GM23338 (cell line): Measurements from ENCODE around the gene TEKT3.

Experiments used
- CREB1 ChIP-seq: fragments of 250-450 bp; sonication (Bioruptor Pico); IDR thresholded peaks from 2 replicates; pipeline ENCODE4 v1.5.0; 2020; ENCODE audit warnings: low read depth, mild to moderate bottlenecking, moderate library complexity
- CTCF ChIP-seq, 2 experiments: fragments of 200-600 bp in 1 of 2; sonication (generic) in 1 of 2; conservative IDR thresholded peaks; 2 replicates each; pipeline versions ENCODE4 v1.5.1 to v1.6.1; 2016 to 2017; ENCODE audit warnings: antibody characterized with exemption in 2 of 2, low read depth in 2 of 2, mild to moderate bottlenecking in 2 of 2, moderate library complexity in 1 of 2
- ETS1 ChIP-seq: IDR thresholded peaks from 2 replicates; pipeline ENCODE4 v1.6.1; 2016; ENCODE audit warnings: antibody characterized with exemption
- EZH2 ChIP-seq: fragments of 200-600 bp; sonication (generic); IDR thresholded peaks from one replicate; pipeline ENCODE4 v1.8.0; 2017; ENCODE audit warnings: antibody characterized with exemption, mild to moderate bottlenecking, low read depth; ENCODE audit not compliant: unreplicated experiment
- EZH2phosphoT487 ChIP-seq: fragments of 200-600 bp; sonication (generic); IDR thresholded peaks from one replicate; pipeline ENCODE4 v1.8.1; 2018; ENCODE audit warnings: antibody characterized with exemption; ENCODE audit not compliant: unreplicated experiment
- JUNB ChIP-seq: IDR thresholded peaks from one replicate; pipeline ENCODE4 v1.6.1; 2016; ENCODE audit warnings: antibody characterized with exemption; ENCODE audit not compliant: unreplicated experiment
- NANOG ChIP-seq: IDR thresholded peaks from 2 replicates; pipeline ENCODE4 v1.6.1; 2016; ENCODE audit warnings: antibody characterized with exemption, borderline replicate concordance
- POLR2AphosphoS5 ChIP-seq: IDR thresholded peaks from 2 replicates; pipeline ENCODE4 v1.6.1; 2016; ENCODE audit warnings: antibody characterized with exemption, low read depth
- STAT1 ChIP-seq: IDR thresholded peaks from one replicate; pipeline ENCODE4 v1.6.1; 2016; ENCODE audit warnings: antibody characterized with exemption; ENCODE audit not compliant: unreplicated experiment
- ZNF114 ChIP-seq: fragments of 250-450 bp; sonication (Bioruptor Pico); IDR thresholded peaks from 2 replicates; pipeline ENCODE4 v1.5.0; 2020; ENCODE audit warnings: mild to moderate bottlenecking, moderate library complexity
- ZNF331 ChIP-seq: fragments of 250-450 bp; sonication (Bioruptor Pico); IDR thresholded peaks from 2 replicates; pipeline ENCODE4 v1.5.0; 2020; ENCODE audit warnings: low read depth, mild to moderate bottlenecking, moderate library complexity
- ZNF462 ChIP-seq: fragments of 250-450 bp; sonication (Bioruptor Pico); IDR thresholded peaks from 2 replicates; pipeline ENCODE4 v1.5.0; 2020; ENCODE audit warnings: mild to moderate bottlenecking, moderate library complexity
- TF ChIP-seq, protein P1 (sequence below): IDR thresholded peaks from one replicate; pipeline ENCODE4 v1.6.1; 2018; ENCODE audit warnings: antibody characterized with exemption; ENCODE audit not compliant: unreplicated experiment

DNA sequence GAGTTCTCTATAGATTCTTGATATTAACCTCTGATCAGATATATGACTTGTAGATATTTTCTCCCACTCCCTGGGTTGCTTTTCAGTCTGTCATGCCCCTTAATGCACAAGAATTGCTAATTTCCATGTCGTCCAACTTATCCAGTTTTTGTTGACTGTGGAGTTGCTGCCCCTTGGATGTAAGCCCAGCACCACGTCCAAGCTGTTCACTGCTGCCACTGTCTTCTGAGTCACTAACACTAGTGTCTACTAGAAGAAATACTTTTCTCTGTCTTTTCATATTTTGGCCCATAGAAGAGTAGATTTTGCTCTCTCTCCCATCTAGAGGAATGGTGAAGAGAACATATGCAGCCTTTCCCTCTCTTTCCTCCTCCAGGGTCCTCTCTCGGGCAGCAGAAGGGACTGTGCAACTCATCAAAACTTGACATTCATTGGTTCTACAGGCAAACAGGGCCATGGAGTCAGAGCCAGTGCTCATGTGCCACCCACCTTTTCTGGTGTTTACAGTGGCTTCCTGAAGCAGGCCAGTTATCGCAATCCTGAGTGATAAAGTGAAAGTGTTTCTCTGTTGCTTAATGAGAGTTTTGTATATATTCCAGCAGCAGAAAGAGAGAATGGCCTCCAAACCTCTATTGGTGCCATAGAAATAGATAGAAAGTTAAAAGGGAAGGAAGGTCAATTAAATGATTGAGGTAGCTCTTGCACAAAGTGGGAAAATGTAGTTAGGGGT is 53.7 kb downstream of the TEKT3 start:
- TF ChIP-seq POLR2AphosphoS5 (no peak), CTCF (conservative IDR thresholded peaks at IDR 0.05; ENCODE audit: low read depth in 2 of 2) (no peak), CREB1 (CRISPR knock-in tag) (no peak), EZH2 (no peak), ZNF462 (no peak), JUNB (no peak), EZH2phosphoT487 (no peak), ZNF114 (CRISPR knock-in tag) (no peak), ZNF331 (CRISPR knock-in tag) (no peak), ETS1 (no peak), STAT1 (no peak), NANOG (no peak)
- TF ChIP-seq, protein P1, sequence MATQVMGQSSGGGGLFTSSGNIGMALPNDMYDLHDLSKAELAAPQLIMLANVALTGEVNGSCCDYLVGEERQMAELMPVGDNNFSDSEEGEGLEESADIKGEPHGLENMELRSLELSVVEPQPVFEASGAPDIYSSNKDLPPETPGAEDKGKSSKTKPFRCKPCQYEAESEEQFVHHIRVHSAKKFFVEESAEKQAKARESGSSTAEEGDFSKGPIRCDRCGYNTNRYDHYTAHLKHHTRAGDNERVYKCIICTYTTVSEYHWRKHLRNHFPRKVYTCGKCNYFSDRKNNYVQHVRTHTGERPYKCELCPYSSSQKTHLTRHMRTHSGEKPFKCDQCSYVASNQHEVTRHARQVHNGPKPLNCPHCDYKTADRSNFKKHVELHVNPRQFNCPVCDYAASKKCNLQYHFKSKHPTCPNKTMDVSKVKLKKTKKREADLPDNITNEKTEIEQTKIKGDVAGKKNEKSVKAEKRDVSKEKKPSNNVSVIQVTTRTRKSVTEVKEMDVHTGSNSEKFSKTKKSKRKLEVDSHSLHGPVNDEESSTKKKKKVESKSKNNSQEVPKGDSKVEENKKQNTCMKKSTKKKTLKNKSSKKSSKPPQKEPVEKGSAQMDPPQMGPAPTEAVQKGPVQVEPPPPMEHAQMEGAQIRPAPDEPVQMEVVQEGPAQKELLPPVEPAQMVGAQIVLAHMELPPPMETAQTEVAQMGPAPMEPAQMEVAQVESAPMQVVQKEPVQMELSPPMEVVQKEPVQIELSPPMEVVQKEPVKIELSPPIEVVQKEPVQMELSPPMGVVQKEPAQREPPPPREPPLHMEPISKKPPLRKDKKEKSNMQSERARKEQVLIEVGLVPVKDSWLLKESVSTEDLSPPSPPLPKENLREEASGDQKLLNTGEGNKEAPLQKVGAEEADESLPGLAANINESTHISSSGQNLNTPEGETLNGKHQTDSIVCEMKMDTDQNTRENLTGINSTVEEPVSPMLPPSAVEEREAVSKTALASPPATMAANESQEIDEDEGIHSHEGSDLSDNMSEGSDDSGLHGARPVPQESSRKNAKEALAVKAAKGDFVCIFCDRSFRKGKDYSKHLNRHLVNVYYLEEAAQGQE: no peak
